K562 (cell line): Measurements from ENCODE around the gene MYO9A. TPM values are rescaled to one million over a fixed set of nuclear protein-coding genes. Genes with fewer than 3 reads are reported as not detected.

ENCODE experiments used
- ATAC-seq: fragments of 200-7000 bp; cut with Tn5 transposase; 3 replicates; pipeline ENCODE4 v1.9.1; 2020; ENCODE audit warnings: moderate library complexity
- BruUV-seq: library from RNA; stranded (reverse); fragments of 400-500 nt; replicated peaks from 2 replicates; lab custom pipeline; 2021; lab: Mats Ljungman, UMichigan
- CTCF ChIA-PET: fragments of 300-600 bp; formaldehyde crosslinking; extraction: SDS; loops from one replicate; lab custom pipeline; 2021; ENCODE audit warnings: low intra/inter-chr PET ratio; lab: Yijun Ruan, JAX
- POLR2A ChIA-PET: fragments of 300-600, 350-650 bp; sonication (Branson Sonifier 250); formaldehyde crosslinking; extraction: SDS; loops from one replicate; lab custom pipeline; 2021; ENCODE audit warnings: antibody characterized with exemption, inconsistent platforms; lab: Yijun Ruan, JAX
- DNase-seq, 4 experiments: peaks; one replicate each; pipeline versions ENCODE4 v3.0.0 to v3.0.0-alpha.2; 2011 to 2018; ENCODE audit warnings: low spot score in 3 of 4, mixed read lengths in 3 of 4; ENCODE audit errors: extremely low read depth in 1 of 4
- FAIRE-seq: peaks from 2 replicates; lab custom pipeline; 2011; peaks lifted over from hg19 to GRCh38; lab: Jason Lieb, UNC
- H2AFZ ChIP-seq: 2 replicates; pipeline ENCODE4 v1.6.0; 2011; ENCODE audit warnings: low read depth, low read length, control low read depth, inconsistent platforms
- H3K27ac ChIP-seq: fragments of 200-600 bp; 3 replicates; pipeline ENCODE4 v1.8.0; 2011; ENCODE audit warnings: low read depth, mild to moderate bottlenecking, control low read depth, inconsistent platforms, low read length, moderate library complexity, mixed read lengths; ENCODE audit errors: extremely low read depth
- H3K27me3 ChIP-seq, 2 experiments: fragments of 300-600 bp in 1 of 2; 2 replicates in 1 of 2; 3 replicates in 1 of 2; pipeline versions ENCODE4 v1.6.0 to v1.8.0; 2011; ENCODE audit warnings: inconsistent platforms in 2 of 2, low read length in 2 of 2, mild to moderate bottlenecking in 1 of 2, mixed read lengths in 1 of 2, moderate library complexity in 1 of 2; ENCODE audit not compliant: control insufficient read depth in 2 of 2, insufficient read depth in 2 of 2
- H3K36me3 ChIP-seq: fragments of 300-600 bp; 3 replicates; pipeline ENCODE4 v1.8.0; 2011; ENCODE audit warnings: mild to moderate bottlenecking, low read length, inconsistent platforms; ENCODE audit not compliant: control insufficient read depth, insufficient read depth
- H3K4me1 ChIP-seq, 2 experiments: fragments of 200-600 bp in 1 of 2; replicated peaks in 1 of 2; 2 replicates in 1 of 2; 3 replicates in 1 of 2; pipeline versions ENCODE4 v1.5.1 to v1.8.0; 2011; ENCODE audit warnings: inconsistent platforms in 2 of 2, low read length in 2 of 2, mild to moderate bottlenecking in 1 of 2, mixed read lengths in 1 of 2, moderate library complexity in 1 of 2; ENCODE audit not compliant: control insufficient read depth in 2 of 2, insufficient read depth in 2 of 2
- H3K4me2 ChIP-seq: 2 replicates; pipeline ENCODE4 v1.6.1; 2011; ENCODE audit warnings: low read length, control low read depth, inconsistent platforms, mixed read lengths; ENCODE audit not compliant: insufficient read depth
- H3K4me3 ChIP-seq: fragments of 200-600 bp; sonication (generic), shearing (Covaris generic); 2 replicates; pipeline ENCODE4 v1.5.1; 2016; ENCODE audit warnings: control low read depth, inconsistent platforms
- H3K79me2 ChIP-seq: fragments of 200-600 bp; 3 replicates; pipeline ENCODE4 v1.8.0; 2011; ENCODE audit warnings: low read length, inconsistent platforms; ENCODE audit not compliant: control insufficient read depth, insufficient read depth
- H3K9ac ChIP-seq, 2 experiments: 2 replicates each; pipeline versions ENCODE4 v1.6.0 to v1.6.1; 2011; ENCODE audit warnings: low read depth in 2 of 2, low read length in 2 of 2, control low read depth in 1 of 2, inconsistent platforms in 1 of 2, mild to moderate bottlenecking in 1 of 2, mixed read lengths in 1 of 2; ENCODE audit not compliant: insufficient read depth in 1 of 2
- H3K9me1 ChIP-seq: one replicate; pipeline ENCODE4 v1.6.0; 2011; ENCODE audit warnings: inconsistent platforms, mild to moderate bottlenecking, low read length, moderate library complexity; ENCODE audit not compliant: control insufficient read depth, insufficient read depth
- H3K9me3 ChIP-seq: replicated peaks from 2 replicates; pipeline ENCODE4 v1.5.1; 2011; ENCODE audit warnings: low read depth, low read length, inconsistent platforms; ENCODE audit not compliant: control insufficient read depth, insufficient read depth
- H4K20me1 ChIP-seq: replicated peaks from 2 replicates; pipeline ENCODE4 v1.6.1; 2011; ENCODE audit warnings: low read length, inconsistent platforms, mixed read lengths; ENCODE audit not compliant: control insufficient read depth, insufficient read depth
- CEBPG ChIP-seq, 3 experiments: fragments of 200-800 bp in 1 of 3; sonication (Bioruptor generic) in 1 of 3; sonication (generic) in 1 of 3; formaldehyde crosslinking in 1 of 3; IDR thresholded peaks in 2 of 3; conservative IDR thresholded peaks in 1 of 3; 2 replicates each; pipeline versions ENCODE4 v1.6.1 to v1.8.0; 2016 to 2022; ENCODE audit warnings: missing compliant biosample characterization in 2 of 3, missing genetic modification characterization in 2 of 3, mild to moderate bottlenecking in 1 of 3, missing genetic modification reagents in 1 of 3
- DNMT1 ChIP-seq: fragments of 450-650 bp; IDR thresholded peaks from 2 replicates; pipeline ENCODE4 v1.6.1; 2016; ENCODE audit warnings: antibody characterized with exemption, mild to moderate bottlenecking
- ETV1 ChIP-seq: fragments of 450-650 bp; conservative IDR thresholded peaks from 2 replicates; pipeline ENCODE4 v1.6.1; 2016; ENCODE audit warnings: missing genetic modification characterization, control low read depth, low read depth, missing compliant biosample characterization
- FOXA3 ChIP-seq, 2 experiments: fragments of 450-650 bp in 1 of 2; sonication (generic) in 1 of 2; formaldehyde crosslinking; IDR thresholded peaks in 1 of 2; conservative IDR thresholded peaks in 1 of 2; 2 replicates each; pipeline versions ENCODE4 v1.4.0 to v1.8.0; 2020 to 2022; ENCODE audit warnings: mild to moderate bottlenecking in 2 of 2, missing genetic modification reagents in 1 of 2
- GTF2A2 ChIP-seq: IDR thresholded peaks from 2 replicates; pipeline ENCODE4 v1.6.1; 2016; ENCODE audit warnings: mild to moderate bottlenecking, missing genetic modification characterization, missing compliant biosample characterization
- GTF2F1 ChIP-seq: IDR thresholded peaks from 2 replicates; pipeline ENCODE4 v1.6.1; 2011; ENCODE audit warnings: low read depth, low read length, improper control_type of control experiment
- HOMEZ ChIP-seq: fragments of 250-450 bp; sonication (Bioruptor Pico); IDR thresholded peaks from 2 replicates; pipeline ENCODE4 v1.4.0; 2020; ENCODE audit warnings: mild to moderate bottlenecking, moderate library complexity
- POLR2AphosphoS5 ChIP-seq: IDR thresholded peaks from 2 replicates; pipeline ENCODE4 v1.6.1; 2011; ENCODE audit warnings: mild to moderate bottlenecking, low read depth, low read length, moderate library complexity; ENCODE audit not compliant: control insufficient read depth, insufficient read depth
- PYGO2 ChIP-seq: fragments of 450-650 bp; IDR thresholded peaks from 2 replicates; pipeline ENCODE4 v1.6.1; 2016; ENCODE audit warnings: mild to moderate bottlenecking, missing genetic modification characterization, moderate library complexity, missing compliant biosample characterization
- RBM34 ChIP-seq: fragments of 200-400 bp; formaldehyde crosslinking; IDR thresholded peaks from 2 replicates; pipeline ENCODE4 v1.6.1; 2018; ENCODE audit warnings: low read length, borderline replicate concordance; ENCODE audit not compliant: insufficient read depth
- SNRNP70 ChIP-seq: fragments of 200-400 bp; formaldehyde crosslinking; optimal IDR thresholded peaks from 2 replicates; pipeline ENCODE3; 2017; ENCODE audit warnings: low read depth, low read length
- U2AF1 ChIP-seq: fragments of 200-400 bp; formaldehyde crosslinking; optimal IDR thresholded peaks from 2 replicates; pipeline ENCODE3; 2017; ENCODE audit warnings: mild to moderate bottlenecking, low read depth, low read length, moderate library complexity
- ZBTB34 ChIP-seq: fragments of 250-450 bp; sonication (Bioruptor Pico); IDR thresholded peaks from 2 replicates; pipeline ENCODE4 v1.8.0; 2021; ENCODE audit warnings: mild to moderate bottlenecking, moderate library complexity
- ZNF224 ChIP-seq: sonication (generic); formaldehyde crosslinking; IDR thresholded peaks from 2 replicates; pipeline ENCODE4 v1.8.0; 2022; ENCODE audit warnings: mild to moderate bottlenecking, missing genetic modification reagents
- ZNF449 ChIP-seq: fragments of 250-450 bp; sonication (Bioruptor Pico); IDR thresholded peaks from 2 replicates; pipeline ENCODE4 v1.8.0; 2022; ENCODE audit warnings: moderate library complexity, mild to moderate bottlenecking, inconsistent platforms
- WGBS: fragments of 100-300 bp; shearing (Covaris generic); methylation state at CpG from one replicate; pipeline ENCODE4 v1.1.6; 2016; ENCODE audit warnings: low coverage, mixed read lengths; ENCODE audit not compliant: insufficient coverage; ENCODE audit errors: missing lambda C conversion rate; 5-methylcytosine and 5-hydroxymethylcytosine counted together
- in situ Hi-C: fragments of 300-500 bp; cut with MboI; formaldehyde crosslinking; loops from 4 replicates; pipeline ENCODE4 v1.15.0; 2018; ENCODE audit warnings: inconsistent platforms, mixed read lengths
- intact Hi-C: fragments of 100-400 bp; cut with micrococcal nuclease; formaldehyde crosslinking; loops from 2 replicates; pipeline ENCODE4 v1.14.2; 2022
- polyA plus RNA-seq, 8 experiments: library from polyadenylated mRNA; depleted of rRNA in 4 of 8; stranded (reverse) in 5 of 8; unstranded in 3 of 8; fragments of >200 nt; fragmentation: Nextera tagmentation in 2 of 8; fragmentation: Illumina TruSeq in 1 of 8; extraction: Ambion mirVana in 2 of 8; extraction: Trizol in 1 of 8; gene quantifications; 2 replicates each; pipeline versions ENCODE4 v1.2.1 to v1.2.3, GENCODE V29; 2011 to 2014; ENCODE audit warnings: inconsistent platforms in 1 of 8, missing spikeins in 1 of 8
- total RNA-seq, 7 experiments: library from RNA; depleted of rRNA in 6 of 7; stranded (reverse); fragments of >200 nt in 6 of 7; fragmentation: Illumina TruSeq in 2 of 7; extraction: Trizol in 2 of 7; gene quantifications; 2 replicates each; pipeline versions ENCODE4 v1.2.1 to v1.2.3, GENCODE V29; 2011 to 2021; ENCODE audit warnings: low replicate concordance in 1 of 7

Gene MYO9A
- total and polyA plus RNA-seq, 9 of the 15 experiments (the other 6 are each of a cell fraction or from before 2014, with no cell fraction given) = 1.9 to 15.4 (median 5.8) TPM

GRCh38 chr15:71798641-71799040, 319.3 kb downstream of the MYO9A start (continued):
- TF ChIP-seq ZBTB34 (no peak), ETV1 (tag) (no peak), HOMEZ (CRISPR knock-in tag) (no peak), PYGO2 (no peak)

GRCh38 chr15:71792521-71792920, 325.4 kb downstream of the MYO9A start:
- FAIRE-seq = no peak

More at GRCh38 chr15:71792521-71792920, 325.4 kb downstream of the MYO9A start:
- Histone ChIP-seq H3K4me3 (no peak overlapping the region), H4K20me1 (no peaks in the 10 kb centered on the region), H3K9me3 (no peaks in the 10 kb centered on the region), H3K4me1 (no peaks in the 10 kb centered on the region), H3K9ac (no peak overlapping the region), H3K9me1 (no peaks in the 10 kb centered on the region), H3K27ac (no peak overlapping the region), H3K4me2 (no peak overlapping the region)
- intact Hi-C loops (no loop called here), in situ Hi-C loops (no loop called here)
- CTCF ChIA-PET = no interaction called here
- ATAC-seq (no peak), DNase-seq (no peak)
- BruUV-seq = no TSS peak
- POLR2A ChIA-PET = interaction anchor here (0.6 kb wide), 1 partner anchor 353 kb away, joined by 4 read pairs; no protein-coding TSS in a partner anchor
- 0% methylated on average over 2 of the region's 2 CpGs for WGBS
- TF ChIP-seq FOXA3 (CRISPR knock-in tag; conservative IDR thresholded peaks at IDR 0.05 in 1 of 2, IDR thresholded peaks at IDR 0.05 in 1 of 2) = no peak
- no peak for TF ChIP-seq ZNF224 (CRISPR knock-in tag)
- TF ChIP-seq GTF2A2 (tag) = no peak
- TF ChIP-seq ZNF449 (CRISPR knock-in tag) = no peak
- no peak for TF ChIP-seq GTF2F1
- no peak for TF ChIP-seq CEBPG (CRISPR knock-in tag; IDR thresholded peaks at IDR 0.05)
- TF ChIP-seq CEBPG (tag; conservative IDR thresholded peaks at IDR 0.05 in 1 of 2, IDR thresholded peaks at IDR 0.05 in 1 of 2) = no peak
- no peak for TF ChIP-seq DNMT1
- no peak for TF ChIP-seq U2AF1
- TF ChIP-seq SNRNP70 = no peak
- TF ChIP-seq POLR2AphosphoS5 = no peak
- TF ChIP-seq RBM34 = no peak
- TF ChIP-seq, all 486 proteins: peak for 0
- Histone ChIP-seq H3K27me3 (peaks cover 19 to 28% of the 10 kb centered on the region in 2 experiments), H2AFZ (no peak overlapping the region), H3K79me2 (no peaks in the 10 kb centered on the region), H3K36me3 (no peaks in the 10 kb centered on the region)
